Measurements from ENCODE around the gene MMP15. TPM values are rescaled to one million over a fixed set of nuclear protein-coding genes. Genes with fewer than 3 reads are reported as not detected.
"Not testable (repeated sequence)": the region's sequence is repeated elsewhere in the genome, so short reads cannot be mapped to it uniquely, and the experiment has no call there.

MMP15 gene
- total RNA-seq, 1 experiment from 2014 or later, result 3.5 TPM

DNA sequence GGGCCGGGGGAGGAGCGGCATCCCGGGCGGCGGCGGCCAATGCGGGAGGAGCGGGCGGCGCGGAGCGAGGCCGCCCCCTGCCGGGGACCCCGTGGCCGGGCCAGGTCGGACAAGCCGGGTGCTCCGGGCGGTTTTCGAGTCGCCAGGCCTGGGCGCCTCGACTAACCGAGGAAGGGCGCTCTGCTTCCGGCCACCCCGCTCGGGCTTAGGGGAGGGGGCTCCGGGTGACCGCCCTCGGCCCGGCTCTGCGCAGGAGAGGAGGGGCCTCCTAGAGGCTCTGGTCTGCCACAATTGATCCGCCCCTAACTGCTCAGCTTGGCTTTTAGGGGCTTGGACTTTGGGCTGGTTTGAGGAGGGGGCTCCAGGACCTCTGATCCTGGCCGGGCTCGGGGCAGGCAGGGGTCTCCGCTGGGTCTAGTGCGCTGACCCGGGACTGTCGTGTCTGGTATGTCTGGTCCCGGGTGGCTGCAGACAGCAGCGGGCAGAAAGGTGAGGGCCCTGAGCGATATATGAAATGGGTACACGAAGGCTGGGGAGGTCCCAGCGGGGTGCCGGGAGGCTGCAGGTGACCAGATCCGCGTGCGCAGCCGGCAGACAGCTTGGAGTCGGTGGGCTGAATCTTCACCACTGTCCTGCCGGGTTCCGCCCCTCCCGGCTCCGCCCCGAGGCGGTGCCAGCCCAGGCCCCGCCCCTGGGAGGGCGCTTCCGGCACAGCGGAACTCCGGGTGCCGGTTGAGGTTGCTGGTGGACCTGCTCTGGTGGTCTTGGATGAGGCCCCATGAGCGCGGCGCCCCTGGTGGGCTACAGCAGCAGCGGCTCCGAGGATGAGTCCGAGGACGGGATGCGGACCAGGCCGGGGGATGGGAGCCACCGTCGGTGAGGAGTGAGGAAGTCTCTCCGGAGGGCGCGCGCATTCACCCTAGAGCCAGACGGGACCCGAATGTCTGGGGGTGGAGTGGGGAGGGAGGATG lies 24.6 kb upstream of the MMP15 start, which contains the start of gene USB1:
TSS of gene USB1 (plus strand) at position 702 of the 971 bp plus-strand sequence. CDS start at position 779, 77 bp downstream.
- no peaks in the 10 kb centered on the region for H3K27me3 ChIP-seq
- no peaks in the 10 kb centered on the region for H3K4me1 ChIP-seq
- H3K4me3 ChIP-seq, result peak within 1 kb of the TSS; percentile 64
- H3K27ac ChIP-seq, result peak within 1 kb of the TSS; percentile 30; the same call in 1 of the 2 replicates
- DNase-seq, result peak; percentile 88 to 93
- H3K36me3 ChIP-seq, result peaks cover 5% of the 10 kb centered on the region
- no peaks in the 10 kb centered on the region for H3K9me3 ChIP-seq (replicated peaks)

GRCh38 chr16:58001781-58002415 lies 23.7 kb upstream of the MMP15 start:
- DNase-seq, result no peak
- no peaks in the 10 kb centered on the region for H3K9me3 ChIP-seq (replicated peaks)
- H3K4me3 ChIP-seq, result peak overlapping the region; percentile 64
- peaks cover 10% of the 10 kb centered on the region for H3K36me3 ChIP-seq
- no peaks in the 10 kb centered on the region for H3K27me3 ChIP-seq
- no peaks in the 10 kb centered on the region for H3K4me1 ChIP-seq
- no peak overlapping the region for H3K27ac ChIP-seq

DNA sequence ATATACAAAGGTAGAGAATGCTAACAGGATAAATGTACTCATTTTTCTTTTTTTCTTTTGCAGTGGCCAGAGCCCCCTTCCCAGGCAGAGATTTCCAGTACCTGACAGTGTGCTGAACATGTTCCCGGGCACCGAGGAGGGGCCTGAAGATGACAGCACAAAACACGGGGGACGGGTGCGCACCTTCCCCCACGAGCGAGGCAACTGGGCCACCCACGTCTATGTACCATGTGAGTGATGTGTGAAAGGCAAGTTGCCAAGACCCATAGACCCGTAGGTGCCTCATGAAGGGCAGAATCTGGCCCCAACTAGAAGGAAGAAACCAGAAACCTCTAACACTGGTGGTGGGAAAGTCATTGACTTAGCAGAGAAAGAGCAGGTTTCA lies 23.1 kb upstream of the MMP15 start:
- peaks cover 12% of the 10 kb centered on the region for H3K36me3 ChIP-seq

DNA sequence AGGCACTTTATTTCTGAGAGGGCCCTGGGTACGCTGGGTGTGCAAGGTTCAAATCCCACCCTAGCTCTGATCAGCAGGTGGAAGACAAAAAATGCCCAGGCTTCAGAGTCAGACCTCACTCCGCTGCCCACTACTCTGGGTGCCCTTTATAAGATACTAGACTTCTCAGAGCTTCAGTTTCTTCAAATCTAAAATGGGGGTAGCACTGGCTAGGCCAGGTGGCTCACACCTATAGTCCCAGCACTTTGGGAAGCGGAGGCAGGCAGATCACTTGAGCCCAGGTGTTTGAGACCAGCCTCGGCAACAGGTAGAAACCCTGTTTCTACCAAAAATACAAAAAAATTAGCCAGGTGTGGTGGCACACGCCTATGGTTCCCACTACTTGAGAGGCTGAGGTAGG lies 22.6 kb upstream of the MMP15 start:
- peaks cover 13% of the 10 kb centered on the region for H3K36me3 ChIP-seq
- H3K27ac ChIP-seq, result no peak overlapping the region
- no peak for DNase-seq
- H3K4me1 ChIP-seq, result no peaks in the 10 kb centered on the region
- H3K9me3 ChIP-seq (replicated peaks), result no peaks in the 10 kb centered on the region
- H3K27me3 ChIP-seq, result no peaks in the 10 kb centered on the region
- H3K4me3 ChIP-seq, result no peak overlapping the region

More for the DNA sequence above, 23.1 kb upstream of the MMP15 start:
- no peak for DNase-seq
- no peak overlapping the region for H3K4me3 ChIP-seq
- no peaks in the 10 kb centered on the region for H3K27me3 ChIP-seq
- H3K9me3 ChIP-seq (replicated peaks), result no peaks in the 10 kb centered on the region
- H3K27ac ChIP-seq, result no peak overlapping the region
- H3K4me1 ChIP-seq, result no peaks in the 10 kb centered on the region

GRCh38 chr16:58004736-58005135 lies 20.8 kb upstream of the MMP15 start:
- not testable (repeated sequence) for H3K27me3 ChIP-seq; H3K4me3 ChIP-seq; DNase-seq; H3K27ac ChIP-seq; H3K9me3 ChIP-seq (replicated peaks); H3K4me1 ChIP-seq
- H3K36me3 ChIP-seq, result peaks cover 20% of the 10 kb centered on the region

- no peak overlapping the region for H3K27ac ChIP-seq
- no peaks in the 10 kb centered on the region for H3K9me3 ChIP-seq (replicated peaks)
- no peak for DNase-seq
- H3K36me3 ChIP-seq, result peaks cover 34% of the 10 kb centered on the region
- H3K27me3 ChIP-seq, result no peaks in the 10 kb centered on the region
- no peaks in the 10 kb centered on the region for H3K4me1 ChIP-seq
- no peak overlapping the region for H3K4me3 ChIP-seq
These were observed 15.6 kb upstream of the MMP15 start for GRCh38 chr16:58009856-58010416.

- no peak for DNase-seq
- no peaks in the 10 kb centered on the region for H3K4me1 ChIP-seq
These were observed 14.7 kb upstream of the MMP15 start for GRCh38 chr16:58010886-58011285.

DNA sequence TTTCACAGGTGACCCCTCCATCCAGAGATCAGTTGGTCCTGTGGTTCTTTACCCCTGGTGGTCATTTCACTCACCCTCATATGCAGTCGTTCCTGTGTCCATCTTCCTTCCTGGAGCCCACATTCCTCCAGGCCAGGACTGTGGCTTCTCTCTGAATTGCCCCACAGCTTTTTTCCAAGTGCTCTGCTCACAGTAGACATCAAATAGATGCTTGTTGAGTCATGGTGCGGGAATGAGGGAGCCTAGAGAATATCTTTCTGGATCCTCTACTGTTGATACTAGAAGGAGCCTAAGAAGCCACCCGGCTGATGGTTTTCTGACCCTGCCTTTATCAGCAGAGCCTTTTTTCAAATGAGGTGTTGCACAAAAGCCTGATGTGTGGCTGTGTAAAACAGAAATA lies 13.9 kb upstream of the MMP15 start:
- Histone ChIP-seq H3K27me3 (no peaks in the 10 kb centered on the region), H3K36me3 (peaks cover 27% of the 10 kb centered on the region), H3K4me3 (no peak overlapping the region), H3K9me3 (replicated peaks) (no peaks in the 10 kb centered on the region), H3K4me1 (no peaks in the 10 kb centered on the region), H3K27ac (no peak overlapping the region)
- no peak for DNase-seq

More at GRCh38 chr16:58010886-58011285, 14.7 kb upstream of the MMP15 start:
- Histone ChIP-seq H3K36me3 (peaks cover 30% of the 10 kb centered on the region), H3K27me3 (no peaks in the 10 kb centered on the region), H3K27ac (no peak overlapping the region), H3K9me3 (replicated peaks) (no peaks in the 10 kb centered on the region), H3K4me3 (no peak overlapping the region)

- Histone ChIP-seq H3K9me3 (replicated peaks) (no peaks in the 10 kb centered on the region), H3K4me1 (no peaks in the 10 kb centered on the region), H3K4me3 (no peak overlapping the region), H3K27me3 (no peaks in the 10 kb centered on the region), H3K36me3 (peaks cover 22% of the 10 kb centered on the region), H3K27ac (no peak overlapping the region)
- no peak for DNase-seq
These were observed 13.1 kb upstream of the MMP15 start for GRCh38 chr16:58012481-58012880.

DNA sequence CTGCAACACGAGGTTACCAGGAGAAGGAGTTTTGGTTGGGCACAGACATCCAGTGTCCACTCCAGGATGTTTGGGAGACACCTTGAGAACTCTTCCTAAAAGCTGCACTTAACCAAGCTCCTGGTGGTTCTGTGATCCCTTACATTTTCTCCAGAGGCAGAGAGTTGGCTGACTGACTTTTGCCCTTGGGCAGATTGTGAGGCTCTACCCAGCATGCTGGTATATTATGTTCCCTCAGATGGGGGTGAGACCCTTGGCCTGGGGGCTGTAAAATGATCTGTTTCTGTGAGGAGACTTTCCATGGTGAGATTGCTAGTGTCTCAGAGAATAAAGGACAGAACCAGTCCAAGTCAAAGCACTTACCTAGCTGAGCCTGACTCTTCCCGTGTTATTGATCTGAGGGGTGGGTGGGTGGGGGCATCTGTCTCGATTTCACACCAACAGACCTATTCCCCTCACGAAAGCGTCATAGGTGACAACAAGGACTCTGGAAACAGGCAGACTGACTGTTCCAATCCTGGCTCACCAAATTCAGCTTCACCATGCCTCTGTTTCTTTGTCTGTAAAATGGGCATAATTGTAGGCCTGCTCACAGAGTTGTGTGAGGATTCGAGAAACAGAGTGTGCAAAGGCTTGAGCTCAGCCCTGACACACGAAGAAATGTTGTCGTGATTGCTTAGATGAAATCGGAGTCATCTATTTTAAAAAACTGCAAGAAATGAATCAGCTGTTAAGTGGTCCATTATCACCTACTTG lies 12.2 kb upstream of the MMP15 start:
- no peak for DNase-seq
- peaks cover 19% of the 10 kb centered on the region for H3K36me3 ChIP-seq
- H3K4me3 ChIP-seq, result no peak overlapping the region
- no peaks in the 10 kb centered on the region for H3K4me1 ChIP-seq
- H3K27ac ChIP-seq, result no peak overlapping the region
- H3K27me3 ChIP-seq, result no peaks in the 10 kb centered on the region
- H3K9me3 ChIP-seq (replicated peaks), result no peaks in the 10 kb centered on the region

- no peaks in the 10 kb centered on the region; the same call in none of the 2 replicates for H3K36me3 ChIP-seq
- no peaks in the 10 kb centered on the region for H3K27me3 ChIP-seq
- H3K9me3 ChIP-seq (replicated peaks), result no peaks in the 10 kb centered on the region
- DNase-seq, result no peak
- H3K4me3 ChIP-seq, result no peak overlapping the region
- H3K4me1 ChIP-seq, result peaks cover under 1% of the 10 kb centered on the region; the same call in 1 of the 2 replicates
- H3K27ac ChIP-seq, result no peak overlapping the region
These were observed 8.6 kb upstream of the MMP15 start for GRCh38 chr16:58016840-58017446.

DNA sequence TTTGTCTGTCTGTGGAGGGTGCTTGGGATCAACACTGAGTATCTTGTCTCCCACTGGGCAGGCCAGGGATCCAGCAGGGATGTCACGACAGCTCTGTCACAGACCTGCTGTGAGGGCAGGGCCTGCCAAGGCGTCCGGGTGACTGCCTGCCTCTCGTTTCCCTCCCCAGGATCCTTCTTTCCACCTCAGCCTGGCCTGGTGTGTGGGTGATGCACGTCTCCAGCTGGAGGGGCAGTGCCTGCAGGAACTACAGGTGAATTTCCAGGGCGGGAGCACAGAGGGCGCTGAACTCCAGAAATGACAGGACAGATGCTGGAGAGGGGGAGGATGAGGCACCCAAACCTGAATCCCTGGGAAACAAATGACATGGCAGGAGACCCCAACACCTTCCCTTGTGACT lies 6.8 kb upstream of the MMP15 start:
- Histone ChIP-seq H3K4me3 (no peak overlapping the region), H3K27me3 (peaks cover 6% of the 10 kb centered on the region), H3K27ac (no peak overlapping the region), H3K9me3 (replicated peaks) (no peaks in the 10 kb centered on the region), H3K36me3 (no peaks in the 10 kb centered on the region; the same call in 1 of the 2 replicates), H3K4me1 (peaks cover 15% of the 10 kb centered on the region)
- no peak for DNase-seq

DNA sequence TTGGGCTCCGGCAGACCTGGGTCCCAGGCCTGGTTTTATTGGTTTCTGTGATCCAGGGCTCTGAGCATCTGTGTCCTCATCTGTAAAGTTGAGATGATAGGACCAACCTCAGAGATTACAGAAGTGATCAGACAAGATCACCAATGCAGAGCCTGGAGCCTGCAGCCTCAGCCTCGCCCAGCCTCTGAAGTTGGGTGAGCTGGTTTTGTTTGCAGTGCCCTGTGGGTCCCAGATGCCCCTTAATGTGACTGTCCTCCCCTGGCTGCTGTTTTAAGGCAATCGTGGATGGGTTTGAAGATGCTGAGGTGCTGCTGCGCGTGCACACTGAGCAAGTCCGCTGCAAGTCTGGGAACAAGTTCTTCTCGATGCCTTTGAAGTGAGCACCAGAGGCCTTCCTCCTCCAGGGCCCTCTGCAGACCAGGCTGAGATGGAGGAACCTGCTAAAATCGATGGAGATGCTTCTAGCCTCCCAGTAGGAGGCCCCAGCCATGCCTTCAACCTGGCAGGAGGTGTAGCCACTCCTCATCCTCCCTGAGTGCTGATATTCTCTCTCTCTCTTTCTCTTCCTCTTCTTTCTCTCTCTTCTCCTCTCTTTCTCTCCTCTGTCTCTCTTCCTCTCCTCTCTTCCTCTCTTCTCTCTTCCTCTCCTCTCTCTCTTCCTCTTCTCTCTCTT lies 5.6 kb upstream of the MMP15 start:
- no peaks in the 10 kb centered on the region; the same call in 1 of the 2 replicates for H3K36me3 ChIP-seq
- no peaks in the 10 kb centered on the region for H3K9me3 ChIP-seq (replicated peaks)
- H3K27me3 ChIP-seq, result peaks cover 17% of the 10 kb centered on the region
- no peak overlapping the region for H3K27ac ChIP-seq
- peaks cover 19% of the 10 kb centered on the region for H3K4me1 ChIP-seq
- H3K4me3 ChIP-seq, result no peak overlapping the region
- DNase-seq, result no peak

Data from SJCRH30 (cell line).